Kidney epithelial cell (primary cell): Measurements from ENCODE around the gene ZNF680. TPM values are rescaled to one million over a fixed set of nuclear protein-coding genes. Genes with fewer than 3 reads are reported as not detected.

Source experiments
- DNase-seq: peaks from one replicate; pipeline ENCODE4 v3.0.0-alpha.2; 2010; ENCODE audit warnings: low read depth
- H3K27me3 ChIP-seq: 2 replicates; pipeline ENCODE4 v1.6.0; 2011; ENCODE audit warnings: low read length; ENCODE audit not compliant: control insufficient read depth, insufficient read depth
- H3K36me3 ChIP-seq: 2 replicates; pipeline ENCODE4 v1.5.1; 2011; ENCODE audit warnings: low read length; ENCODE audit not compliant: control insufficient read depth, insufficient read depth
- H3K4me3 ChIP-seq: 2 replicates; pipeline ENCODE4 v1.5.1; 2011; ENCODE audit warnings: low read depth, mild to moderate bottlenecking, control low read depth, low read length
- total RNA-seq: library from RNA; depleted of rRNA; stranded (reverse); fragments of >200 nt; gene quantifications from 2 replicates; pipeline ENCODE4 v1.2.3, GENCODE V29; 2015
- TF ChIP-seq, protein P1 (sequence below): IDR thresholded peaks from 2 replicates; pipeline ENCODE4 v1.5.1; 2011; ENCODE audit warnings: mild to moderate bottlenecking, moderate library complexity, low read length, control low read depth, inconsistent platforms; ENCODE audit not compliant: insufficient read depth, poor library complexity, severe bottlenecking

The ZNF680 gene
- total RNA-seq, 1 donor from 2014 or later, result 7.0 TPM

DNA sequence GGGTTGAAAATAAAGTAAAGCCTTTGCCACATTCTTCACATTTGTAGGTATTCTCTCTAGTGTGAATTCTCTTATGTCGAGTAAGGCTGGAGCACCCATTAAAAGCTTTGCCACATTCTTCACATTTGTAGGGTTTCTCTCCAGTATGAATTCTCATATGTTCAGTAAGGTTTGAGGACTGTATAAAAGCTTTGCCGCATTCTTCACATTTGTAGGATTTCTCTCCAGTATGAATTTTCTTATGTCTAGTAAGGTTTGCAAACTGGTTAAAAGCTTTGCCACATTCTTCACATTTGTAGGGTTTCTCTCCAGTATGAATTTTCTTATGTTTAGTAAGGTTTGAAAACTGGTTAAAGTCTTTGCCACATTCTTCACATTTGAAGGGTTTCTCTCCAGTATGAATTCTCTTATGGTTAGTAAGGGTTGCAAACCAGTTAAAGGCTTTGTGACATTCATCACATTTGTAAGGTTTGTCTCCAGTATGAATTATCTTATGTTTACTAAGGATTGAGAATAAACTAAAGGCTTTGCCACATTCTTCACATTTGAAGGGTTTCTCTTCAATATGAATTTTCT lies 41.4 kb downstream of the ZNF680 start:
- H3K4me3 ChIP-seq, result no peak overlapping the region
- no peak for DNase-seq
- no peaks in the 10 kb centered on the region for H3K36me3 ChIP-seq
- H3K27me3 ChIP-seq, result no peaks in the 10 kb centered on the region
- TF ChIP-seq, protein P1, sequence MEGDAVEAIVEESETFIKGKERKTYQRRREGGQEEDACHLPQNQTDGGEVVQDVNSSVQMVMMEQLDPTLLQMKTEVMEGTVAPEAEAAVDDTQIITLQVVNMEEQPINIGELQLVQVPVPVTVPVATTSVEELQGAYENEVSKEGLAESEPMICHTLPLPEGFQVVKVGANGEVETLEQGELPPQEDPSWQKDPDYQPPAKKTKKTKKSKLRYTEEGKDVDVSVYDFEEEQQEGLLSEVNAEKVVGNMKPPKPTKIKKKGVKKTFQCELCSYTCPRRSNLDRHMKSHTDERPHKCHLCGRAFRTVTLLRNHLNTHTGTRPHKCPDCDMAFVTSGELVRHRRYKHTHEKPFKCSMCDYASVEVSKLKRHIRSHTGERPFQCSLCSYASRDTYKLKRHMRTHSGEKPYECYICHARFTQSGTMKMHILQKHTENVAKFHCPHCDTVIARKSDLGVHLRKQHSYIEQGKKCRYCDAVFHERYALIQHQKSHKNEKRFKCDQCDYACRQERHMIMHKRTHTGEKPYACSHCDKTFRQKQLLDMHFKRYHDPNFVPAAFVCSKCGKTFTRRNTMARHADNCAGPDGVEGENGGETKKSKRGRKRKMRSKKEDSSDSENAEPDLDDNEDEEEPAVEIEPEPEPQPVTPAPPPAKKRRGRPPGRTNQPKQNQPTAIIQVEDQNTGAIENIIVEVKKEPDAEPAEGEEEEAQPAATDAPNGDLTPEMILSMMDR, result no peak

DNA sequence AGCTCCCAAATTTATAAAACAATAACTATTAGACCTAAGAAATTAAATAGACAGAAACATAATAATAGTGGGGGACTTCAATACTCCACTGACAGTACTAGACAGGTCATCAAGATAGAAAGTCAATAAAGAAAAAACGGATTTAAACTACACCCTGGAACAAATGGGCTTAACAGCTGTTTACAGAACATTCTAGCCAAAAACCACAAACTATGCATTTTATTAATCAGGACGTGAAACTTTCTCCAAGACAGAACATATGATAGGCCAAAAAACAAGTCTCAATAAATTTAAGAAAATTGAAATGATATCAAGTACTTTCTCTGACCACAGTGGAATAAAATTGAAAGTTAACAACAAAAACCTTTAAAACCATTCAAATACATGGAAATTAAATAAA lies 46.4 kb downstream of the ZNF680 start:
- no peak for DNase-seq
- H3K36me3 ChIP-seq, result no peaks in the 10 kb centered on the region

DNA sequence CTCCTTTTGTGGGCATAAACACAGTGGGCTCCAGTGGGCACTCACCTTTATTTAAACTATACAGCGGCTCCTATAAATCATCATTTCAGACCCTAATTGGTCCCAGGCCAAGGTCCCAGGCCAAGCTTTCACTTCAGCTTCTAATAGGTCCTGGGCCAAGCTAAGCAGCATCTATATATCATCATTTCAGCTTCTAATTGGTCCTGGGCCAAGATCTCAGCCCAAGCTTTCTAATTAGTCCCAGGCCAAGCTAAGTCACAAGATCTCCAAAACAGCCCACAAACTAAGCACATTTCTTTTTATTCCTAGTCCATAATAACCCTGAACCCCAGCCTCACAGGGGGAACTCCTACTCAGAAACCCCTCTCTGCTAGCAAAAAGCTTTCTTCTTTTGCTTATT lies 47.1 kb downstream of the ZNF680 start:
- H3K27me3 ChIP-seq, result no peaks in the 10 kb centered on the region
- no peak for DNase-seq
- H3K36me3 ChIP-seq, result no peaks in the 10 kb centered on the region
- H3K4me3 ChIP-seq, result no peak overlapping the region
- TF ChIP-seq, protein P1, result no peak

More for the DNA sequence above, 46.4 kb downstream of the ZNF680 start:
- H3K4me3 ChIP-seq, result no peak overlapping the region
- TF ChIP-seq, protein P1, result no peak
- no peaks in the 10 kb centered on the region for H3K27me3 ChIP-seq

DNA sequence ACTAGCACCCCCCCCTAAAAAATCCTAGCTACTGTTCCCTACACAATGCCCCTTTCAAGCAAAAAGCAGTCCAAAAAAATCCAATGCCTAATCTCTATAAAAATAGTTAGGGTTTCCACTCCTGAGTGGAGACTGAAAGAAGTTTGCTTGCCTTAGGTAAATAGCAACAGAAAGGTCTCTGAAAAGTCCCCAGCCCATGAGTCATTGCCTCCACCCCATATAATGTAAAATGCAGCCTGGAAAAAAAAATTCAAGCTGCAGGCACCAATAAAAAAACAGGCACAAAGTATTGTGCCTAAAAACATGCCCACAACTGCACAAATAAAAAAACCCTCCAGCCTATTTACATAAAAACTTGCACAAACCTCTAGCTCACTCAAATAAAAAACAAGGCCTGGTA lies 47.5 kb downstream of the ZNF680 start:
- TF ChIP-seq, protein P1, result no peak
- no peak for DNase-seq
- Histone ChIP-seq H3K36me3 (no peaks in the 10 kb centered on the region), H3K27me3 (no peaks in the 10 kb centered on the region), H3K4me3 (no peak overlapping the region)

DNA sequence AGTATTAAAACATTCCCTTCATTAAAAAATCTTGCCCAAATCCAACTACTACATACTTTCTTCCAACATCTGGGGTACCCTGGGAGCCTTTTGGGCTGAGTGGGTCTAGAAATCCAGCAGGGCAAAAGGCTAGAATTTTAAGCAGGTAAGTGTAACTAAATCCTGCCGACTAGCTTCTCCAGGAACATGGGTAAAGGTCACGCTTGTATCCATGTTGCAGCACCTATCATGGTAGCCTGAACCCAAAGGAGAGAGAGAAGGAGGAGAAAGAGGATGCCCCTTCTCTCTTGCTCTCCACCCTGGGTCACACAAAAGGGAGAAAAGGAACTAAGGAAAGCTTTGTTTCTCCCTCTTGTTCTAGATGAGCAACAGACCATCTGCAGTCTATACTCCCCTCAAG lies 53.3 kb downstream of the ZNF680 start:
- no peak for DNase-seq
- Histone ChIP-seq H3K4me3 (no peak overlapping the region), H3K27me3 (no peaks in the 10 kb centered on the region), H3K36me3 (no peaks in the 10 kb centered on the region)
- TF ChIP-seq, protein P1, result no peak

DNA sequence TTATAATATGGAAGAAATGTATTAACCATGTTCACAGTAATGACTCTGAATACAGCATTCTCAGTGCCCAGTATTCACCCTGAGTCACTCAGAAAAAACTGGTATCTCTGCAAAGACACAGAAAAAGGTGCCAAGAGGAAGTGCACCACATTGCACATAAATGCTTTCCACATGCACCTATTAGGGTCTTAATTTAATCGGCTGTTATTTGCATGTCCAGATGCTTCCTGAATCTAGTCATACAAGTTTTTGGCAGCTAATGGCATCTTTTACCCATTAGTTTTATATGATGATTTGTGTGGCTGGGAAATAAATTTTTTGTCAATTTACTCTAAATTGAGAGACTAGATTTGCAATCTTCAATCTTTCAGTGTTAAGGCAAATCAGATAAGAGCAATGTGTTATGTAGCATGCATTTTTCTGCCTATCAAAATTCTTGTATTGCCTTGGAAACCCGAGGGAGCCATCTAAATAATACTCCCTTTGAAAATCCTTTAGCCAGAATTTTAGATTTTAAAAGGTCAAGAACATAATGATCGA lies 58.2 kb downstream of the ZNF680 start:
- Histone ChIP-seq H3K36me3 (no peaks in the 10 kb centered on the region), H3K4me3 (no peak overlapping the region)
- DNase-seq, result no peak

More for the DNA sequence above, 58.2 kb downstream of the ZNF680 start:
- no peaks in the 10 kb centered on the region for H3K27me3 ChIP-seq
- TF ChIP-seq, protein P1, result no peak
